HG03457 (cell line): ENCODE measurements around the gene ZNF184.

Source experiments
- ATAC-seq: cut with Tn5 transposase; IDR thresholded peaks from one replicate; pipeline ENCODE4 v1.9.1; 2021; ENCODE audit warnings: moderate number of reproducible peaks; ENCODE audit not compliant: unreplicated experiment

The ZNF184 gene

GRCh38 chr6:27472617-27473400 lies at the start of gene ZNF184:
TSS of gene ZNF184 (minus strand) at chr6:27473105. CDS start at chr6:27472294, 811 bp downstream.
- ATAC-seq: peak; percentile 82

GRCh38 chr6:27518881-27519795 lies 46.2 kb upstream of the ZNF184 start:
- no peak for ATAC-seq

DNA sequence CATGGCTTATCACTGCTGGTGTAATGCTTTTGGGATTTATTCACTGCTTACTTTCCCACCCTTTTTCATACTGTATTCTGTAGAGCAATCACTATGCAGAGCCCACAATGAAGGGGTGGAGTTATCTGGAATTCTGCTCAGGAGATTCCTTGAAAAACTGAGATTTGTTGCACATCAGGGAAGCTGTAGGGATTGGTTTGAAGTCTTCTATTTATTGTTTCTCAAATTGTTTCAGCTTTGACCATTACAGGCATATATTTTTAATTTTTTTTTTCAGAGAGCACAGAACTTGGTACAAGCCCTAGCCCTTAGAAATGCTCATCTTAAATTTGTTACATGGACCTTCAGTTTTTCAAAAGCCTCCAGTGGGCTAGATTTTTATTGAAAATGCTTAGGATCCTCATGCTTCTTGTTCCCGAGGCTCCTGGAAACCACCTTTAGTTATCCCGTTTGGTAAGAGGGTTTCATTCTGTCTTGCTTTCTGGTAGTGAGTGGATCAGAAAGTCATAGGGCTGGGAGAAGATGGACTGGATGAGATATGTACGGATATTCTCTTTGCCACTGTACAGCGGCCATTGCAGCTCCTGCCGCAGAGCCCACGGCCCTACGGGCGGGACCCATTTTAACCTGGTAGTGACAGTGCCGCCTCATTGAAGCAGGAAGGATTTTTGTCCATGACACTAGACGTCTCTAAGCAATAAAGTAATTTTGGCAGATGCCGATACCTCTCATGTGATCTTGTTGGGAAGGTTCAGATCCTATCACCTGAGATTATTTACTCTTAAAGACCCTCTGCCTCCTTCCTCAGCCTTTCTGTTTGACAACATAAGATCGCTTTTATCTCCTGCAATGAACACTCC lies 45.3 kb upstream of the ZNF184 start:
- ATAC-seq: no peak

DNA sequence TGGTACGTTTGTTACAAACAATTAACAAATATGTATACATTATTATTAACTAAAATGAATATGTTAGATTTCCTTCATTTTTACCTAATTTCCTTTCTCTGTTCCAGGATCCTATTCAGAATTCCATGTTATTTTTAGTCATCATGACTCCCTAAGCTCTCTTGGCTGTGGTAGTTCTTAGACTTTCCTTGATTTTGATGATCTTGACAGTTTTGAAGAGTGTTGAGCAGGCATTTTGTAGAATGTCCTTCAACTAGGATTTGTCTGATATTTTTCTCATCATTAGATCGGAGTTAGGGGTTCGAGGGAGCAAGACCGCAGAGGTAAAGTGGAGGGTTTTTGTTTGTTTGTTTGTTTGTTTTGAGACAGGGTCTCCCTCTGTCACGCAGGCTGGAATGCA lies 44.3 kb upstream of the ZNF184 start:
- no peak for ATAC-seq

- ATAC-seq: no peak
Observed at GRCh38 chr6:27514906-27515495, 42.1 kb upstream of the ZNF184 start.

- ATAC-seq: no peak
Observed at GRCh38 chr6:27512525-27512924, 39.6 kb upstream of the ZNF184 start.

- ATAC-seq: no peak
Observed at GRCh38 chr6:27507041-27507956, 34.4 kb upstream of the ZNF184 start.

GRCh38 chr6:27505209-27506027 lies 32.5 kb upstream of the ZNF184 start:
- ATAC-seq: no peak

GRCh38 chr6:27503436-27504030 lies 30.6 kb upstream of the ZNF184 start:
- ATAC-seq: no peak

GRCh38 chr6:27502508-27503435 lies 29.9 kb upstream of the ZNF184 start:
- no peak for ATAC-seq

GRCh38 chr6:27501187-27501586 lies 28.3 kb upstream of the ZNF184 start:
- ATAC-seq: no peak

- ATAC-seq: no peak
Observed at GRCh38 chr6:27500177-27500576, 27.3 kb upstream of the ZNF184 start.

GRCh38 chr6:27495386-27496135 lies 22.7 kb upstream of the ZNF184 start:
- peak; percentile 46 for ATAC-seq

DNA sequence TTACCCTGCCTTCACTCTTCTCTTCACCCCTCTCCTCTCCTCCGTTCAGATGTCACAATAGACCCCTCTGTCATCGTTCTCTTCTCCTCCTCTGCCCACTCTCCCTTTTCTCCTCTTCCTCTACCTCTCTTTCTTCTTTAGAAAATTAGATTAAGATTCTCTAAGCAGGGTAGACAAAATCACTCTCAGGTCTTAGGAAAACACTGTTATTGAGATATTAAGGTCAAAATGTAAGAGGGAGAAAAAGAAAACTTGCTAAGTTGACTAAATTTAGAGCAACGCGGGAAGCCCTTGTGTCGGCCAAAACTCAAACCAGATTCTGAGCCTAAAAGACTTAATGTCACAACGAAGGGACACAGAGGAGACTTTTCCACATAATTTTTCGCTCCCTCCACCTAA lies 22.1 kb upstream of the ZNF184 start:
- ATAC-seq: no peak

DNA sequence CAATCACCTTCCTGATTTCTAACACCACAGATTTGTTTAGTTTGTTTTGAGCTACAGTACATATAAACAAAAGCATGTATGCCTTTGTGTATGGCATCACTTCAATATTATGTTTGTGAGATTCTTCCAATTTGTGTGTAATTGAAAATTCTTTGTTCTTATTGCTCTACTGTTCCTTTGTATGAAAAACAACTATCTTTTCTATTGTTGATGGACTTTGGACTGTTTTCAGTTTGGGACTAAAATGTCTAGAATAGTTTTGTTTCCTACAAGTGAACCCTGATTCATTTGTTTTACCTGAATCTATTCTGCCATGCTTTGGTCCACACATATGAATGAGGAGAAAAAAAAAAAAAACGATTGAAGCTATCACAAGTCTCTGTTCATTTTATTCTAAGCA lies 21.2 kb upstream of the ZNF184 start:
- no peak for ATAC-seq

DNA sequence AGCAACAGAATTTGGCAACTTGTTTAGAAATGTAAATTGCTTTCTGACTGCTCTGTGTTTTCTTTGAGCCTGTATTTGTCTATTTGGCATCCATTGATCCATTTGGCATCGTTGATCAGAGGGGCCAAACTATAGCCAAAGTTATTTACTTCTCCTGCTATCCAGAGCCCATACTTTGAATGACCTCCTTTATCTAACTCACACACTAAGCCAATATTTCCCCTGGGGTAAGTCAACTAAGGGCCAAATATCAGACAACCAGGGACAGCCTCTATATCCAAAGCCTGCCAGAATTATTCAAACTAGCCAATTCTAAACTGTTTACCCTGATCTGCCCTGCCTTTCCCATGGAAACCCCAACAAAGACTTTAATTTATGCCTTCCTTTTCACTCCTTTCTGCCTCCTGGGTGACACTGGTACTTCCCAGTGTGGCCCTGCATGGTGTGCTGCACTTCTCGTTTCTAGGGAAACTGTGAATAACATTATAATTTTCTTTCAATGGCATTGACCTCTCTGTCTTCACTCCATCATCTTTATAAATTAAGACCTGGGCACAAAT lies 19.8 kb upstream of the ZNF184 start:
- no peak for ATAC-seq
